ENCODE measurements around the gene ADARB2. TPM values are rescaled to one million over a fixed set of nuclear protein-coding genes. Genes with fewer than 3 reads are reported as not detected.

The ADARB2 gene
- total and polyA plus RNA-seq, 10 of the 15 experiments (the other 5 are each of a cell fraction or from before 2014, with no cell fraction given): 0.02 to 4.1 (median 0.76) TPM

DNA sequence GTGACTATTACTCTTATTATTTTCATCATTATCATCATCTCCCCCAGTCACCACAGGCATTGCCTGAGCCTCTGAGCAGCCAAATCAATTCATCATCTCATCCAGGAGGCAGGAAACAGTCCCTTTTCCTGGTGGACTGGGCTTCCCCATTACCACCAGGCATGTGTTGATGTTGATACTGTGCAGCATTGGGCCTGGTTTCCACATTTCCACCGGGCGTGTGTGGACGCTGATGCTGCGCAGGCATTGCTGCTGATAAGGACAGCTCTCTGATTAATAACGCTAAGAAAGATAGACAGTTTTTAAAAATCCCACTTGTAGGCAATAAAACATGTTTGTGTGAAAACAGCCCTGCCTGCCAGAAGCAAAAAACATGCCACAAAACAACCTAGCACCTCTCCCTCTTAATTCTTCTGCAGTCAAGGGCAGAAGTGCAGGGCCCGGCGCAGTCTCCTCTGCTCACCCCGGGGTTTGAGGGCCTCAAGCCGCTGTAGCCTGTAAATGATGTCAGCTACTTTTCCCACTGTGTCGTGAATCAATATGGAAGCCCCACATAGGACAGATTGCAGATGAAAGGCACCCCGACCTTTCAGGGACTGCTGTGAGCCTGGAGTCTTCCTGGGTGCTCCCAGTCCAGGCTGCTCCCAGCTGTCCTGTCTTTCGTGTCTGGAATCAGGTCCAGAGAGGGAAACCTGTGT, 465.1 kb downstream of the ADARB2 start:
- H3K4me3 ChIP-seq: no peak overlapping the region
- H3K79me2 ChIP-seq (ENCODE audit: control insufficient read depth, insufficient read depth, low read length): no peaks in the 10 kb centered on the region
- SMC1A ChIA-PET (ENCODE audit: uncharacterized antibody, unreplicated experiment): interaction anchor here (1.2 kb wide), 1 partner anchor 13 kb away, joined by 4 read pairs; no protein-coding TSS in a partner anchor
- 41% methylated on average over 12 of the region's 12 CpGs for WGBS (ENCODE audit: insufficient coverage, insufficient replicate concordance, low lambda C conversion rate, missing lambda C conversion rate)
- no peak overlapping the region for H3K27ac ChIP-seq (ENCODE audit: control insufficient read depth, insufficient read depth)
- H4K20me1 ChIP-seq (ENCODE audit: control insufficient read depth, insufficient read depth): no peaks in the 10 kb centered on the region
- no peak overlapping the region for H2AFZ ChIP-seq (ENCODE audit: control insufficient read depth, low read depth, low read length)
- DNase-seq (ENCODE audit: low read depth, low spot score) (no peak), ATAC-seq (no peak), FAIRE-seq (no peak)
- RAD21 ChIA-PET (ENCODE audit: unreplicated experiment): no interaction called here
- CTCF ChIA-PET: no interaction called here
- no peak overlapping the region for H3K9ac ChIP-seq (ENCODE audit: control insufficient read depth, insufficient read depth, low read length)
- no peaks in the 10 kb centered on the region for H3K27me3 ChIP-seq (replicated peaks in 1 of 2; ENCODE audit: control insufficient read depth in 2 of 2, insufficient read depth in 2 of 2, low read length in 1 of 2)
- H3K4me2 ChIP-seq (ENCODE audit: control insufficient read depth, insufficient read depth): no peak overlapping the region
- BruUV-seq (replicated peaks): no TSS peak
- in situ Hi-C loops (cut with MboI): no loop called here
- POLR2A ChIA-PET: no interaction called here
- TF ChIP-seq JUNB (IDR thresholded peaks at IDR 0.05) (no peak), ZNF207 (IDR thresholded peaks at IDR 0.05; ENCODE audit: borderline replicate concordance) (no peak), WRNIP1 (IDR thresholded peaks at IDR 0.05; ENCODE audit: borderline replicate concordance, low read depth, low read length) (no peak), NKRF (conservative IDR thresholded peaks at IDR 0.05) (no peak), KLF5 (IDR thresholded peaks at IDR 0.05; ENCODE audit: partially characterized antibody) (no peak), SRF (IDR thresholded peaks at IDR 0.05; ENCODE audit: low read depth in 2 of 2, low read length in 2 of 2) (no peak), RELA (IDR thresholded peaks at IDR 0.05; ENCODE audit: borderline replicate concordance, partially characterized antibody) (no peak), NFIC (IDR thresholded peaks at IDR 0.05; ENCODE audit: low read depth, low read length) (no peak), NFXL1 (IDR thresholded peaks at IDR 0.05; ENCODE audit: borderline replicate concordance) (no peak)
- TF ChIP-seq, protein P1, sequence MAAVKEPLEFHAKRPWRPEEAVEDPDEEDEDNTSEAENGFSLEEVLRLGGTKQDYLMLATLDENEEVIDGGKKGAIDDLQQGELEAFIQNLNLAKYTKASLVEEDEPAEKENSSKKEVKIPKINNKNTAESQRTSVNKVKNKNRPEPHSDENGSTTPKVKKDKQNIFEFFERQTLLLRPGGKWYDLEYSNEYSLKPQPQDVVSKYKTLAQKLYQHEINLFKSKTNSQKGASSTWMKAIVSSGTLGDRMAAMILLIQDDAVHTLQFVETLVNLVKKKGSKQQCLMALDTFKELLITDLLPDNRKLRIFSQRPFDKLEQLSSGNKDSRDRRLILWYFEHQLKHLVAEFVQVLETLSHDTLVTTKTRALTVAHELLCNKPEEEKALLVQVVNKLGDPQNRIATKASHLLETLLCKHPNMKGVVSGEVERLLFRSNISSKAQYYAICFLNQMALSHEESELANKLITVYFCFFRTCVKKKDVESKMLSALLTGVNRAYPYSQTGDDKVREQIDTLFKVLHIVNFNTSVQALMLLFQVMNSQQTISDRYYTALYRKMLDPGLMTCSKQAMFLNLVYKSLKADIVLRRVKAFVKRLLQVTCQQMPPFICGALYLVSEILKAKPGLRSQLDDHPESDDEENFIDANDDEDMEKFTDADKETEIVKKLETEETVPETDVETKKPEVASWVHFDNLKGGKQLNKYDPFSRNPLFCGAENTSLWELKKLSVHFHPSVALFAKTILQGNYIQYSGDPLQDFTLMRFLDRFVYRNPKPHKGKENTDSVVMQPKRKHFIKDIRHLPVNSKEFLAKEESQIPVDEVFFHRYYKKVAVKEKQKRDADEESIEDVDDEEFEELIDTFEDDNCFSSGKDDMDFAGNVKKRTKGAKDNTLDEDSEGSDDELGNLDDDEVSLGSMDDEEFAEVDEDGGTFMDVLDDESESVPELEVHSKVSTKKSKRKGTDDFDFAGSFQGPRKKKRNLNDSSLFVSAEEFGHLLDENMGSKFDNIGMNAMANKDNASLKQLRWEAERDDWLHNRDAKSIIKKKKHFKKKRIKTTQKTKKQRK (IDR thresholded peaks at IDR 0.05; ENCODE audit: low read depth, low read length): no peak
- TF ChIP-seq, protein P2, sequence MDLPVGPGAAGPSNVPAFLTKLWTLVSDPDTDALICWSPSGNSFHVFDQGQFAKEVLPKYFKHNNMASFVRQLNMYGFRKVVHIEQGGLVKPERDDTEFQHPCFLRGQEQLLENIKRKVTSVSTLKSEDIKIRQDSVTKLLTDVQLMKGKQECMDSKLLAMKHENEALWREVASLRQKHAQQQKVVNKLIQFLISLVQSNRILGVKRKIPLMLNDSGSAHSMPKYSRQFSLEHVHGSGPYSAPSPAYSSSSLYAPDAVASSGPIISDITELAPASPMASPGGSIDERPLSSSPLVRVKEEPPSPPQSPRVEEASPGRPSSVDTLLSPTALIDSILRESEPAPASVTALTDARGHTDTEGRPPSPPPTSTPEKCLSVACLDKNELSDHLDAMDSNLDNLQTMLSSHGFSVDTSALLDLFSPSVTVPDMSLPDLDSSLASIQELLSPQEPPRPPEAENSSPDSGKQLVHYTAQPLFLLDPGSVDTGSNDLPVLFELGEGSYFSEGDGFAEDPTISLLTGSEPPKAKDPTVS (IDR thresholded peaks at IDR 0.05; ENCODE audit: low read depth, low read length): no peak
- H3K4me1 ChIP-seq (ENCODE audit: control insufficient read depth, insufficient read depth, low read length): no peaks in the 10 kb centered on the region
- H3K9me3 ChIP-seq (replicated peaks; ENCODE audit: control insufficient read depth, insufficient read depth, low read length): no peaks in the 10 kb centered on the region
- intact Hi-C loops (cut with micrococcal nuclease; ENCODE audit: unreplicated experiment): no loop called here
- H3K36me3 ChIP-seq (ENCODE audit: control insufficient read depth in 2 of 2, insufficient read depth in 2 of 2, low read length in 1 of 2): no peaks in the 10 kb centered on the region

All from GM12878 (cell line).